Transverse colon (tissue), 4 donors: Measurements from ENCODE around the gene CTBP2. TPM values are rescaled to one million over a fixed set of nuclear protein-coding genes. Genes with fewer than 3 reads are reported as not detected.

Experiments
- DNase-seq: peaks from one replicate; pipeline ENCODE4 v3.0.0-alpha.2; 2019
- H3K27ac ChIP-seq, 4 donors: fragments of 200-600 bp; sonication (generic); 2 replicates each; pipeline ENCODE4 v1.5.1; 2016 to 2018; ENCODE audit warnings: inconsistent platforms in 4 of 4
- H3K27me3 ChIP-seq: fragments of 200-600 bp; sonication (generic); 2 replicates; pipeline ENCODE4 v1.5.1; 2017; ENCODE audit warnings: inconsistent platforms
- H3K36me3 ChIP-seq, 4 donors: fragments of 200-600 bp; sonication (generic); 2 replicates each; pipeline ENCODE4 v1.5.1; 2017 to 2019; ENCODE audit warnings: inconsistent platforms in 4 of 4
- H3K4me1 ChIP-seq, 4 donors: fragments of 200-600 bp; sonication (generic); 2 replicates each; pipeline ENCODE4 v1.5.1; 2017 to 2020; ENCODE audit warnings: inconsistent platforms in 4 of 4
- H3K4me3 ChIP-seq, 4 donors: fragments of 200-600 bp; sonication (generic); 1 replicate in 1 of 4; 2 replicates in 3 of 4; pipeline versions ENCODE4 v1.5.1 to v1.6.1; 2017 to 2019; ENCODE audit warnings: inconsistent platforms in 4 of 4
- H3K9me3 ChIP-seq, 2 donors: fragments of 200-600 bp; sonication (generic); 2 replicates each; pipeline ENCODE4 v1.5.1; 2017 to 2019; ENCODE audit warnings: inconsistent platforms in 2 of 2
- EP300 ChIP-seq: sonication (generic); formaldehyde crosslinking; IDR thresholded peaks from one replicate; pipeline ENCODE4 v1.6.1; 2017; ENCODE audit warnings: antibody characterized with exemption, low read depth
- POLR2A ChIP-seq: fragments of 450-650 bp; IDR thresholded peaks from one replicate; pipeline ENCODE4 v1.6.1; 2016; ENCODE audit warnings: antibody characterized with exemption, mild to moderate bottlenecking, moderate library complexity
- POLR2AphosphoS5 ChIP-seq, 3 donors: sonication (generic); formaldehyde crosslinking; IDR thresholded peaks; one replicate each; pipeline ENCODE4 v1.6.1; 2016; ENCODE audit warnings: antibody characterized with exemption in 3 of 3
- WGBS, 2 donors: methylation state at CpG; one replicate each; pipeline ENCODE4 v1.1.5; 2018; ENCODE audit warnings: low coverage in 1 of 2; 5-methylcytosine and 5-hydroxymethylcytosine counted together
- in situ Hi-C, 4 donors: fragments of 200-750 bp; cut with MboI; loops; one replicate each; pipeline versions ENCODE4 v1.15.0 to v1.15.1; 2017; ENCODE audit warnings: low sequenced_read_pairs in 3 of 4, low pct_ligation_motif_present in 1 of 4, low pct_unique_long_range_greater_than_20kb in 1 of 4
- intact Hi-C: fragments of 100-400 bp; cut with DNase I; formaldehyde crosslinking; loops from one replicate; pipeline ENCODE4 v1.15.1; 2023; ENCODE audit warnings: low total_unique reads
- total RNA-seq, 4 donors: library from RNA; depleted of rRNA; stranded (reverse); fragments of >200 nt; gene quantifications; one replicate each; pipeline ENCODE4 v1.1.0, GENCODE V29; 2016
- TF ChIP-seq, protein P1 (sequence below), 5 experiments: fragments of 200-600 bp in 3 of 5; fragments of 450-650 bp in 2 of 5; sonication (generic) in 3 of 5; IDR thresholded peaks; 1 replicate in 2 of 5; 2 replicates in 3 of 5; pipeline ENCODE4 v1.5.1; 2016 to 2017; ENCODE audit warnings: antibody characterized with exemption in 5 of 5, inconsistent platforms in 3 of 5, mild to moderate bottlenecking in 2 of 5, moderate library complexity in 1 of 5

CTBP2 gene
- total RNA-seq, 4 donors from 2014 or later = 71.9 to 247 (median 98.4) TPM

DNA sequence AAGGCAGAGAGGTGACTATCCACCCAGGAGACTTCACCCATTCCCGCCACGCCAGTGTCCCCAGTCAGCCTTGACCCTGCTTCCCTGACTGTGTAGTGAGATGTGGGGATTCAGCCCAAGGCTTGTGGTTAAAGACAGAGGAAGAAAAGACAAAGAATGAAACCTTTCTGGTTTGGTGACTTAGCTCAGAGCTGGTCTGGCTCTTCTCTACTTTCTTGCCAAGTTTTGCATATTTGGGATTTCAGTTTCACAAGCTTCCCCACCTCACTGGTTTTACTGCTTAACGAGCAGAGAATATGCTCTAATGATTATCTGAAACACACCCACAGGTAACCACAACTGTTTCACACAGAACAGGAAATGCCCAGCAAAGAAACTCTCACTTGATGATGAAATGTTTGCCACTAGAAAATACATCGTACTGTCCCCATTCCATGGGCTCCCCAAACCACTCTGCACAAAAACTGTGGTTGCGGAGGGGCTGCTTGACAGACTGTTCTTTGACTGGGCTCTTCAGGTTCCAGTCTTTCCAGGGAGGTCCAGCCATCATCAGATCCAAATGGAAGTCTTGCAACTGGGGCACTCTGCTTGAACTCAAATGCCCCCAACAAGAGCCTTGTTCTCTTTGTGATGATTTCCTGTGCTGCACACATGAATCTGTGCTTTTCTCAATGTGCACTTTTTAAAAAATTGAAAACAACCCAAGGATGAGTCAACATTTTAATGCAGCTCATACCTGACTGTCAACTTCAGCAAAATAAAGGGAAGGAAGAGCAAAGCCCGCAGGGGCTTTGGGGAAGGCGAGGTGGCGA, 95.5 kb downstream of the CTBP2 start:
- peak overlapping the region; percentile 75 to 91 (median 80) for H3K27ac ChIP-seq
- H3K9me3 ChIP-seq = no peaks in the 10 kb centered on the region
- 48 to 54% methylated on average over 3 to 8 of the region's 8 CpGs for WGBS, 2 donors
- TF ChIP-seq POLR2AphosphoS5 (IDR thresholded peaks at IDR 0.05) = peak in 2 of 3 donors; percentile 42 to 74
- peak; percentile 62 for TF ChIP-seq EP300
- no peak for TF ChIP-seq POLR2A
- H3K4me1 ChIP-seq = peaks cover 54 to 73% (median 60%) of the 10 kb centered on the region in 4 donors
- no peak overlapping the region for H3K4me3 ChIP-seq
- in situ Hi-C loops = loop anchor here in 1 of 4 donors (25.0 kb wide), 1 partner anchor 97 kb away; the partner anchor contains the start of gene CTBP2
- no peaks in the 10 kb centered on the region for H3K36me3 ChIP-seq
- no peaks in the 10 kb centered on the region for H3K27me3 ChIP-seq
- intact Hi-C loops = loop anchor here (10.0 kb wide), 1 partner anchor 50 kb away; no protein-coding TSS in a partner anchor
- DNase-seq = no peak

DNA sequence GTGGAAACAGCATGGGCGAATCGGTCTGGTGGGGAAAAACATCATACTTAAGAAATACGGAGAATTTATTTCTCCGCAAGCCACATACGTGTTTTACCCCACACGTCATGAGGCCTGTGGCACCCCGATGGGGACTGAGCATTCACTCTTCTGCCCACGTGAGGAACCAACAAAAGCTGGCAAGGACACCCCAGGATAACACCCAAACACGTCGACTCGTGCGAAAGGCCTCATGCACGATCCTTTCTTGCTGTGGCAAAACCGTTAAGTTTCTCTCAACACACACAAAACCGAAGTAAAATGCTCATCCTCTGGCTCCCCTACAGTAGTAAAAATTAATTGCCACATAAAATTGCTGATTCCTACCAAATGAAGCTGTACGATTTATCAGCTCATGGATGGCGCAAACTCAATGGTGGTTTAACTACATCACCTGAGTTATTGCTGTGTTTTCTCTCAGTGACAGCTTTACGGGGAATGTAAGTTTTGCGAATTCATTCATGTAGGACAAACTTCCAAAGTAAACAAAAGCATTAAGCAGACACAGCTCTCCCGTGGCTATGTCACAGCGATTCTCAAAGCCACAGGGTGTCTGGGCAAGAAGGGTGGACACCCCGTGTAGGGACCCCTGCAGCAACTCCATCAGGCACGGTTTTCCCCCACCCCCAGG, 97.0 kb downstream of the CTBP2 start:
- in situ Hi-C loops (loop anchor here in 1 of 4 donors (25.0 kb wide), 1 partner anchor 99 kb away; the partner anchor contains the start of gene CTBP2), intact Hi-C loops (loop anchor here (10.0 kb wide), 1 partner anchor 51 kb away; no protein-coding TSS in a partner anchor)
- Histone ChIP-seq H3K27ac (peak overlapping the region in 3 of 4 donors; percentile 80 to 91 (median 89)), H3K4me1 (peaks cover 62 to 79% (median 67%) of the 10 kb centered on the region in 4 donors), H3K9me3 (no peaks in the 10 kb centered on the region), H3K27me3 (no peaks in the 10 kb centered on the region), H3K36me3 (no peaks in the 10 kb centered on the region), H3K4me3 (no peak overlapping the region)
- TF ChIP-seq POLR2A (no peak), POLR2AphosphoS5 (IDR thresholded peaks at IDR 0.05) (peak in 2 of 3 donors; percentile 46 to 47), EP300 (no peak)
- TF ChIP-seq, protein P1, sequence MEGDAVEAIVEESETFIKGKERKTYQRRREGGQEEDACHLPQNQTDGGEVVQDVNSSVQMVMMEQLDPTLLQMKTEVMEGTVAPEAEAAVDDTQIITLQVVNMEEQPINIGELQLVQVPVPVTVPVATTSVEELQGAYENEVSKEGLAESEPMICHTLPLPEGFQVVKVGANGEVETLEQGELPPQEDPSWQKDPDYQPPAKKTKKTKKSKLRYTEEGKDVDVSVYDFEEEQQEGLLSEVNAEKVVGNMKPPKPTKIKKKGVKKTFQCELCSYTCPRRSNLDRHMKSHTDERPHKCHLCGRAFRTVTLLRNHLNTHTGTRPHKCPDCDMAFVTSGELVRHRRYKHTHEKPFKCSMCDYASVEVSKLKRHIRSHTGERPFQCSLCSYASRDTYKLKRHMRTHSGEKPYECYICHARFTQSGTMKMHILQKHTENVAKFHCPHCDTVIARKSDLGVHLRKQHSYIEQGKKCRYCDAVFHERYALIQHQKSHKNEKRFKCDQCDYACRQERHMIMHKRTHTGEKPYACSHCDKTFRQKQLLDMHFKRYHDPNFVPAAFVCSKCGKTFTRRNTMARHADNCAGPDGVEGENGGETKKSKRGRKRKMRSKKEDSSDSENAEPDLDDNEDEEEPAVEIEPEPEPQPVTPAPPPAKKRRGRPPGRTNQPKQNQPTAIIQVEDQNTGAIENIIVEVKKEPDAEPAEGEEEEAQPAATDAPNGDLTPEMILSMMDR (IDR thresholded peaks at IDR 0.05) = no peak
- WGBS, 2 donors = 72% methylated on average over 11 to 23 of the region's 23 CpGs
- no peak for DNase-seq

DNA sequence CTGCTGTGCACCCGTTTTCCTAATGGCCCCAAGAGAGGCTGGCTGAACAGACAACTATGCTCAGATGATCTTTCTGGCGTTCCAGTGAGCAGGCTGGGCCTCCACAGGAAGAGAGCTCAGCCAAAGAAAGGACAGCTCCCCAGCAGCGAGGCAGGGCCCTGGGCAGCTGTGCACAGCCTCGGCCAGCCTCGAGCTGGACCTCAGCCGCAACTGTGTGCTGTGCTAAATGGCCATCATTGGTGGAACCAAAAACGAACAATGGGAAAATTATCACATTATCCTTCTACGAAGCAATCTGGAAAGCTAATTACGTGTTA, 97.5 kb downstream of the CTBP2 start:
- 69 to 78% methylated on average over 8 to 9 of the region's 9 CpGs for WGBS, 2 donors
- in situ Hi-C loops = loop anchor here in 1 of 4 donors (25.0 kb wide), 1 partner anchor 99 kb away; the partner anchor contains the start of gene CTBP2
- peaks cover 67 to 81% (median 72%) of the 10 kb centered on the region in 4 donors for H3K4me1 ChIP-seq
- intact Hi-C loops = loop anchor here (10.0 kb wide), 1 partner anchor 52 kb away; no protein-coding TSS in a partner anchor
- TF ChIP-seq EP300 = no peak
- no peak for TF ChIP-seq POLR2AphosphoS5 (IDR thresholded peaks at IDR 0.05)
- no peak for TF ChIP-seq POLR2A
- TF ChIP-seq, protein P1 (IDR thresholded peaks at IDR 0.05) = no peak
- no peaks in the 10 kb centered on the region for H3K36me3 ChIP-seq
- peak overlapping the region; percentile 72 to 91 (median 84) for H3K27ac ChIP-seq
- no peak for DNase-seq
- H3K9me3 ChIP-seq = no peaks in the 10 kb centered on the region
- H3K4me3 ChIP-seq = no peak overlapping the region
- H3K27me3 ChIP-seq = no peaks in the 10 kb centered on the region

DNA sequence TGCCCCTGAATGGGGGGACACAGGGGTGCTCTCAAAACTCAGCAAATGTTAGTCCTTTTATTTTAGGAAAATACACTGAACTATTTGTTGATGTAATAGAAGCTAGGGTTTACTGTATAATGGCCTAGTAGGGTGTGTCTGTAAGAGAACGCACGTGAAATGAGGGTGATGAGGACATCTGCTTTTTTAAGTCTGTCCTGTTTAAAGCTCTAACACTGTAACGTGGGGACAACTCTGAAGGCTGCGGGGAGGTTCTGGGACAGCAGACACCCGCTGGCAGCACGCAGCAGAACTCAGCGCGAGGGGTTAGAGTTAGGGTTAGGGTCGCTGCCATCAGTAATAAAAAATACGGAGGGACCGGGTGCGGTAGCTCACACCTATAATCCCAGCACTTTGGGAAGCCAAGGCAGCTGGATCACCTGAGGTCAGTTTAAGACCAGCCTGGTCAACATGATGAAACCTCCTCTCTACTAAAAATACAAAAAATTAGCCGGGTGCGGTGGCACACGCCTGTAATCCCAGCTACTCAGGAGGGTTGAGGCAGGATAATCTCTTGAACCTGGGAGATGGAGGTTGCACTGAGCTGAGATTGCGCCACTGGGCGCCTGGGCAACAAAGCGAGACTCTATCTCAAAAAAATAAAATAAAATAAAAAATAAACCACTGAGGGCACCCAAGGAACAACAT, 98.0 kb downstream of the CTBP2 start:
- intact Hi-C loops = loop anchor here (10.0 kb wide), 1 partner anchor 52 kb away; no protein-coding TSS in a partner anchor
- no peak for TF ChIP-seq POLR2AphosphoS5 (IDR thresholded peaks at IDR 0.05)
- TF ChIP-seq EP300 = no peak
- TF ChIP-seq, protein P1 (IDR thresholded peaks at IDR 0.05) = no peak
- TF ChIP-seq POLR2A = no peak
- in situ Hi-C loops = loop anchor here in 1 of 4 donors (25.0 kb wide), 1 partner anchor 100 kb away; the partner anchor contains the start of gene CTBP2
- DNase-seq = no peak
- Histone ChIP-seq H3K9me3 (no peaks in the 10 kb centered on the region), H3K27me3 (no peaks in the 10 kb centered on the region), H3K27ac (peak overlapping the region; percentile 72 to 91 (median 84)), H3K36me3 (no peaks in the 10 kb centered on the region), H3K4me1 (peaks cover 70 to 86% (median 77%) of the 10 kb centered on the region in 4 donors), H3K4me3 (no peak overlapping the region)
- WGBS, 2 donors = 73 to 82% methylated on average over 14 to 18 of the region's 18 CpGs
